HCT116 (cell line): ENCODE measurements around the gene HDHD5. TPM values are rescaled to one million over a fixed set of nuclear protein-coding genes. Genes with fewer than 3 reads are reported as not detected.

Source experiments
- ATAC-seq: fragments of 200-7000 bp; cut with Tn5 transposase; 2 replicates; pipeline ENCODE4 v1.9.1; 2020; ENCODE audit warnings: mild to moderate bottlenecking, moderate library complexity
- BruUV-seq: library from RNA; stranded (reverse); fragments of 400-500 nt; replicated peaks from 2 replicates; lab custom pipeline; 2021; lab: Mats Ljungman, UMichigan
- CTCF ChIA-PET: fragments of 300-600 bp; sonication (Branson Sonifier 250); formaldehyde crosslinking; loops from one replicate; lab custom pipeline; 2021; ENCODE audit warnings: antibody characterized with exemption; lab: Charles Lee
- POLR2A ChIA-PET: fragments of 300-600, 350-600 bp; sonication (Branson Sonifier 250); formaldehyde crosslinking; loops from one replicate; lab custom pipeline; 2021; ENCODE audit warnings: antibody characterized with exemption; lab: Charles Lee
- RAD21 ChIA-PET, 2 experiments: fragments of 300-600 bp; sonication (Branson Sonifier 250); formaldehyde crosslinking; loops; one replicate each; lab custom pipeline; 2023; ENCODE audit warnings: low total read pairs in 2 of 2; ENCODE audit not compliant: uncharacterized antibody in 2 of 2, unreplicated experiment in 2 of 2, low non-redundant PET in 1 of 2; lab: Charles Lee
- DNase-seq: peaks from one replicate; pipeline ENCODE4 v3.0.0-alpha.2; 2010; ENCODE audit warnings: low read depth, low spot score
- H2AFZ ChIP-seq: fragments of 200-600 bp; shearing (Covaris generic), sonication (generic); 2 replicates; pipeline ENCODE4 v1.6.1; 2017; ENCODE audit warnings: low read depth, mixed run types, mixed read lengths, antibody characterized with exemption, low read length; ENCODE audit not compliant: poor library complexity, severe bottlenecking
- H3K27ac ChIP-seq: 2 replicates; pipeline ENCODE4 v1.5.1; 2012; ENCODE audit warnings: low read depth, low read length
- H3K27me3 ChIP-seq: fragments of 200-600 bp; sonication (generic); 2 replicates; pipeline ENCODE4 v1.6.1; 2016; ENCODE audit warnings: mixed run types, low read length, mixed read lengths; ENCODE audit not compliant: insufficient read depth
- H3K36me3 ChIP-seq, 2 experiments: fragments of 200-500 bp in 1 of 2; fragments of 200-600 bp in 1 of 2; sonication (Bioruptor generic) in 1 of 2; sonication (generic) in 1 of 2; 2 replicates each; pipeline versions ENCODE4 v1.5.1 to v1.6.1; 2014 to 2016; ENCODE audit warnings: low read length in 2 of 2, inconsistent platforms in 1 of 2, mixed read lengths in 1 of 2, mixed run types in 1 of 2; ENCODE audit not compliant: insufficient read depth in 2 of 2, control insufficient read depth in 1 of 2
- H3K4me1 ChIP-seq, 2 experiments: fragments of 200-600 bp in 1 of 2; sonication (generic) in 1 of 2; 2 replicates each; pipeline versions ENCODE4 v1.5.1 to v1.6.1; 2012 to 2017; ENCODE audit warnings: low read length in 2 of 2, inconsistent platforms in 1 of 2, mild to moderate bottlenecking in 1 of 2, mixed read lengths in 1 of 2, mixed run types in 1 of 2, moderate library complexity in 1 of 2; ENCODE audit not compliant: insufficient read depth in 2 of 2, control insufficient read depth in 1 of 2
- H3K4me2 ChIP-seq: fragments of 200-600 bp; sonication (generic); 2 replicates; pipeline ENCODE4 v1.6.1; 2017; ENCODE audit warnings: mixed run types, low read length, mixed read lengths
- H3K4me3 ChIP-seq, 2 experiments: fragments of 200-600 bp in 1 of 2; sonication (generic) in 1 of 2; replicated peaks in 1 of 2; 2 replicates each; pipeline ENCODE4 v1.5.1; 2011 to 2016; ENCODE audit warnings: low read length in 2 of 2, control low read depth in 1 of 2, low read depth in 1 of 2, mild to moderate bottlenecking in 1 of 2, mixed read lengths in 1 of 2, mixed run types in 1 of 2
- H3K79me2 ChIP-seq: fragments of 200-600 bp; sonication (generic); 2 replicates; pipeline ENCODE4 v1.6.1; 2017; ENCODE audit warnings: mild to moderate bottlenecking, mixed run types, low read length, moderate library complexity, mixed read lengths; ENCODE audit not compliant: insufficient read depth
- H3K9ac ChIP-seq: fragments of 200-600 bp; sonication (generic); 2 replicates; pipeline ENCODE4 v1.6.1; 2016; ENCODE audit warnings: low read length, mixed read lengths
- H3K9me2 ChIP-seq: fragments of 200-600 bp; sonication (generic), shearing (Covaris generic); 2 replicates; pipeline ENCODE4 v1.6.1; 2017; ENCODE audit warnings: mixed run types, mild to moderate bottlenecking, moderate library complexity; ENCODE audit not compliant: insufficient read depth
- H3K9me3 ChIP-seq, 2 experiments: fragments of 200-500 bp in 1 of 2; fragments of 200-600 bp in 1 of 2; sonication (Bioruptor generic) in 1 of 2; sonication (generic) in 1 of 2; 2 replicates each; pipeline ENCODE4 v1.6.1; 2014 to 2017; ENCODE audit warnings: low read length in 2 of 2, mixed read lengths in 2 of 2, inconsistent platforms in 1 of 2, low read depth in 1 of 2, mild to moderate bottlenecking in 1 of 2, mixed run types in 1 of 2, moderate library complexity in 1 of 2; ENCODE audit not compliant: control insufficient read depth in 1 of 2, insufficient read depth in 1 of 2
- H4K20me1 ChIP-seq: fragments of 200-600 bp; sonication (generic), shearing (Covaris generic); 2 replicates; pipeline ENCODE4 v1.6.1; 2017; ENCODE audit warnings: mixed run types, mild to moderate bottlenecking, moderate library complexity; ENCODE audit not compliant: insufficient read depth
- CEBPB ChIP-seq: IDR thresholded peaks from 2 replicates; pipeline ENCODE4 v1.6.1; 2012; ENCODE audit warnings: low read depth
- EZH2 ChIP-seq: fragments of 200-600 bp; sonication (generic); IDR thresholded peaks from 2 replicates; pipeline ENCODE4 v1.6.1; 2017; ENCODE audit warnings: antibody characterized with exemption, mixed run types
- EZH2phosphoT487 ChIP-seq: fragments of 200-600 bp; IDR thresholded peaks from 2 replicates; pipeline ENCODE4 v1.6.1; 2018; ENCODE audit warnings: antibody characterized with exemption, borderline replicate concordance
- YY1 ChIP-seq: IDR thresholded peaks from 2 replicates; pipeline ENCODE4 v1.6.1; 2011; ENCODE audit warnings: low read length, low read depth, moderate library complexity, mild to moderate bottlenecking; ENCODE audit not compliant: insufficient replicate concordance; ENCODE audit errors: extremely low read depth
- ZBTB33 ChIP-seq: IDR thresholded peaks from 2 replicates; pipeline ENCODE4 v1.6.1; 2011; ENCODE audit warnings: mild to moderate bottlenecking, low read length, moderate library complexity; ENCODE audit not compliant: insufficient replicate concordance; ENCODE audit errors: extremely low read depth
- ZNF274 ChIP-seq: fragments of 200-500 bp; sonication (Bioruptor generic); IDR thresholded peaks from 2 replicates; pipeline ENCODE4 v1.6.1; 2014; ENCODE audit warnings: mild to moderate bottlenecking, low read depth, low read length, inconsistent platforms
- intact Hi-C: fragments of 100-400 bp; cut with micrococcal nuclease; formaldehyde crosslinking; loops from 2 replicates; pipeline ENCODE4 v1.10.0; 2022
- total RNA-seq: library from RNA; stranded (reverse); gene quantifications from one replicate; pipeline ENCODE4 v1.2.1, GENCODE V29; 2021; ENCODE audit not compliant: unreplicated experiment

HDHD5 gene
- total RNA-seq, 1 experiment from 2014 or later: 70.1 TPM

- no peak for TF ChIP-seq ZNF274
- TF ChIP-seq CEBPB: no peak
Observed at GRCh38 chr22:17121233-17122195, 37.6 kb downstream of the HDHD5 start, which contains the start of gene TMEM121B (continued).

- BruUV-seq: no TSS peak
- RAD21 ChIA-PET: no interaction called here
Observed at GRCh38 chr22:17120711-17121232, 38.3 kb downstream of the HDHD5 start.

More at GRCh38 chr22:17120711-17121232, 38.3 kb downstream of the HDHD5 start:
- Histone ChIP-seq H3K27ac (no peak overlapping the region), H3K4me3 (no peak overlapping the region), H3K9ac (no peak overlapping the region), H3K36me3 (no peaks in the 10 kb centered on the region), H3K27me3 (no peaks in the 10 kb centered on the region), H3K4me1 (no peaks in the 10 kb centered on the region), H3K4me2 (no peak overlapping the region), H3K79me2 (no peaks in the 10 kb centered on the region), H4K20me1 (no peaks in the 10 kb centered on the region), H3K9me3 (no peaks in the 10 kb centered on the region), H2AFZ (no peak overlapping the region)
- ATAC-seq: no peak
- CTCF ChIA-PET: no interaction called here
- intact Hi-C loops: no loop called here
- TF ChIP-seq ZBTB33: no peak
- TF ChIP-seq EZH2phosphoT487: no peak
- TF ChIP-seq YY1: no peak
- TF ChIP-seq EZH2: no peak
- TF ChIP-seq, all 23 proteins: peak for 0
- POLR2A ChIA-PET: no interaction called here
- DNase-seq: no peak
- no peaks in the 10 kb centered on the region for H3K9me2 ChIP-seq
